ENCODE measurements around the gene ITGB2. TPM values are rescaled to one million over a fixed set of nuclear protein-coding genes. Genes with fewer than 3 reads are reported as not detected.

ITGB2 gene
- total RNA-seq, 2 donors from 2014 or later = 1.6 to 2.3 TPM

GRCh38 chr21:44895859-44896258 lies 24.8 kb downstream of the ITGB2 start:
- H3K36me3 Mint-ChIP-seq (ENCODE audit: low read depth) = no peaks in the 10 kb centered on the region
- H3K4me1 ChIP-seq (ENCODE audit: control insufficient read depth, insufficient read depth, low read length) = no peaks in the 10 kb centered on the region
- H3K36me3 ChIP-seq (ENCODE audit: control insufficient read depth, insufficient read depth, low read length) = no peaks in the 10 kb centered on the region
- no peak overlapping the region for H3K9ac ChIP-seq (ENCODE audit: extremely low read depth, low read length, poor library complexity, severe bottlenecking)
- peaks cover 1% of the 10 kb centered on the region for H3K27me3 Mint-ChIP-seq (ENCODE audit: insufficient read depth)
- no peaks in the 10 kb centered on the region for H3K4me1 Mint-ChIP-seq
- TF ChIP-seq CTCF (conservative IDR thresholded peaks at IDR 0.05) = no peak
- no peaks in the 10 kb centered on the region for H3K9me3 ChIP-seq (ENCODE audit: control insufficient read depth, low read length)
- no peaks in the 10 kb centered on the region for H3K9me3 Mint-ChIP-seq
- DNase-seq = no peak
- H3K4me3 ChIP-seq (ENCODE audit: low read length) = no peak overlapping the region
- 93 to 96% methylated on average over 10 to 11 of the region's 11 CpGs for WGBS, 2 experiments (ENCODE audit: insufficient coverage in 1 of 2, insufficient read length in 1 of 2)
- no peak overlapping the region for H3K4me3 Mint-ChIP-seq
- H3K27ac ChIP-seq (ENCODE audit: low read depth, low read length) = no peak overlapping the region
- H3K27ac Mint-ChIP-seq = no peak overlapping the region
- H3K27me3 ChIP-seq (ENCODE audit: control insufficient read depth, insufficient read depth, low read length, poor library complexity, severe bottlenecking) = no peaks in the 10 kb centered on the region

- TF ChIP-seq CTCF (conservative IDR thresholded peaks at IDR 0.05) = no peak
- 92 to 94% methylated on average over 10 to 19 of the region's 19 CpGs for WGBS, 2 experiments (ENCODE audit: insufficient coverage in 1 of 2, insufficient read length in 1 of 2)
- no peak overlapping the region for H3K9ac ChIP-seq (ENCODE audit: extremely low read depth, low read length, poor library complexity, severe bottlenecking)
- no peak overlapping the region for H3K27ac ChIP-seq (ENCODE audit: low read depth, low read length)
- H3K4me1 ChIP-seq (ENCODE audit: control insufficient read depth, insufficient read depth, low read length) = no peaks in the 10 kb centered on the region
- H3K9me3 ChIP-seq (ENCODE audit: control insufficient read depth, low read length) = no peaks in the 10 kb centered on the region
- H3K27me3 ChIP-seq (ENCODE audit: control insufficient read depth, insufficient read depth, low read length, poor library complexity, severe bottlenecking) = no peaks in the 10 kb centered on the region
- no peak overlapping the region for H3K4me3 ChIP-seq (ENCODE audit: low read length)
- DNase-seq = no peak
- peaks cover 1% of the 10 kb centered on the region for H3K27me3 Mint-ChIP-seq (ENCODE audit: insufficient read depth)
- no peaks in the 10 kb centered on the region for H3K9me3 Mint-ChIP-seq
- no peaks in the 10 kb centered on the region for H3K36me3 Mint-ChIP-seq (ENCODE audit: low read depth)
- no peaks in the 10 kb centered on the region for H3K4me1 Mint-ChIP-seq
- no peak overlapping the region for H3K27ac Mint-ChIP-seq
- no peak overlapping the region for H3K4me3 Mint-ChIP-seq
- no peaks in the 10 kb centered on the region for H3K36me3 ChIP-seq (ENCODE audit: control insufficient read depth, insufficient read depth, low read length)
These were observed 25.9 kb downstream of the ITGB2 start for GRCh38 chr21:44894687-44895302.

- Histone ChIP-seq H3K4me1 (ENCODE audit: control insufficient read depth, insufficient read depth, low read length) (no peaks in the 10 kb centered on the region), H3K36me3 (ENCODE audit: control insufficient read depth, insufficient read depth, low read length) (no peaks in the 10 kb centered on the region), H3K9me3 (ENCODE audit: control insufficient read depth, low read length) (no peaks in the 10 kb centered on the region), H3K9ac (ENCODE audit: extremely low read depth, low read length, poor library complexity, severe bottlenecking) (no peak overlapping the region), H3K4me3 (ENCODE audit: low read length) (no peak overlapping the region), H3K27me3 (ENCODE audit: control insufficient read depth, insufficient read depth, low read length, poor library complexity, severe bottlenecking) (no peaks in the 10 kb centered on the region), H3K27ac (ENCODE audit: low read depth, low read length) (no peak overlapping the region)
- H3K36me3 Mint-ChIP-seq (ENCODE audit: low read depth) = no peaks in the 10 kb centered on the region
- TF ChIP-seq CTCF (conservative IDR thresholded peaks at IDR 0.05) = no peak
- no peak for DNase-seq
- 90 to 93% methylated on average over 10 to 15 of the region's 15 CpGs for WGBS, 2 experiments (ENCODE audit: insufficient coverage in 1 of 2, insufficient read length in 1 of 2)
- H3K4me3 Mint-ChIP-seq = no peak overlapping the region
- H3K27me3 Mint-ChIP-seq (ENCODE audit: insufficient read depth) = peaks cover 1% of the 10 kb centered on the region
- H3K27ac Mint-ChIP-seq = no peak overlapping the region
- H3K9me3 Mint-ChIP-seq = no peaks in the 10 kb centered on the region
- no peaks in the 10 kb centered on the region for H3K4me1 Mint-ChIP-seq
These were observed 26.6 kb downstream of the ITGB2 start for GRCh38 chr21:44893948-44894656.
